ENCODE results near the gene NABP1. TPM values are rescaled to one million over a fixed set of nuclear protein-coding genes. Genes with fewer than 3 reads are reported as not detected.

The NABP1 gene, protein sequence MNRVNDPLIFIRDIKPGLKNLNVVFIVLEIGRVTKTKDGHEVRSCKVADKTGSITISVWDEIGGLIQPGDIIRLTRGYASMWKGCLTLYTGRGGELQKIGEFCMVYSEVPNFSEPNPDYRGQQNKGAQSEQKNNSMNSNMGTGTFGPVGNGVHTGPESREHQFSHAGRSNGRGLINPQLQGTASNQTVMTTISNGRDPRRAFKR
- total RNA-seq (10 to 100 TPM; 44.9 to 48.2 TPM), polyA plus RNA-seq (13.9 TPM)

DNA sequence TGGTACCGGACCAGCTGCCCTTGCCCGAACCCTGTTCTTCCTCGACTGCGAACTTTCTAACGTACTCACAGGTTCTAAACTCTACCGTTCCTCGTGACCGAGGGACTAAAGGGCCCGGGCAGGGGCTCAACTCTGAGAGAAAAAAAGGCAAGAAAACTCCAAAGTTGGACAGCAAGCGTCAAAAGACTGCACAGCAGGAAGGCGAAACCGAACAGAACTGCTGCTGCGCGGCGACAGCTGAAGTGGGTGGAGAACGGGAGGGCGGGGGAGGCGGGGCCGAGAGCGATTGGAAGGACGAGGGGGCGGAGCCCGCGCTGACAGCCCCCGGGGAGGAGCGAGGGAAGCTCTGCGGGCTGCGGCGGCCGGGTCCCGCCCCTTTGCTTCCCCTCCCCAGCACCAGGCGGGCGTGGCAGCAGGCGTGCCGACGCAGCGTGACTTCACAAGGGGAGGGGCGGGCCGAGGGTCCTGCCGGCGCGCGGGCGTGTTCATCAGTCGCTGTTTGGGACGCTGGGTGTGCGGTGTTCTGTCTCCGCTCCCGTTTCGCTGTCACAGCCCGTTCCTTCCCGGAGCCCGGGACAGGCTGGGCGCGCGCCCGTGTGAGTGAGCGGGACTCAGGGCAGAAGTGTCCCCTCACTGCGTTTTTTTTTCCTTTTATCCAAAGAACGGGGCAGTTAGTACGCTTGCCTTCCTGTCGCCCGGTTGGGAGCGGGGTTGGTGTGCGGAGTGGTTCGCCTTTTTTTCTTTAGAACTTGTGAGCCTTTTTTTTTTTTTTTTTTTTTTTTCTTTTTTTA, at the start of gene NABP1:
TSS of gene NABP1 (plus strand) at position 491 of the 791 bp plus-strand sequence. CDS start 479 bp downstream, outside the sequence.
- Mint-ChIP-seq H3K27me3 (no peaks in the 10 kb centered on the region), H3K4me1 (peaks cover 61 to 72% (median 71%) of the 10 kb centered on the region in 3 donors), H3K27ac (peak within 1 kb of the TSS; percentile 98 to 100 (median 99)), H3K4me3 (peak within 1 kb of the TSS; percentile 89 to 99 (median 98)), H3K9me3 (peaks cover 0 to under 1% (median 0%) of the 10 kb centered on the region in 5 donors), H3K36me3 (peaks cover 4 to 31% (median 11%) of the 10 kb centered on the region in 3 donors)
- Histone ChIP-seq H3K27me3 (ENCODE audit: insufficient read depth, low read length, poor library complexity, severe bottlenecking) (no peaks in the 10 kb centered on the region), H3K4me1 (ENCODE audit: insufficient read depth, low read length) (peaks cover 71% of the 10 kb centered on the region), H3K36me3 (ENCODE audit: insufficient read depth, low read length) (peaks cover 9% of the 10 kb centered on the region), H3K27ac (ENCODE audit: low read depth, low read length) (peak within 1 kb of the TSS; percentile 100), H3K4me3 (ENCODE audit: low read length) (peak within 1 kb of the TSS; percentile 98), H3K9me3 (ENCODE audit: low read length) (no peaks in the 10 kb centered on the region)
- ChIA-PET POLR2A (interaction anchor here (0.7 to 3.6 kb wide), 16 partner anchors 15 to 796 kb away, joined by 3 to 48 read pairs (median 5); no protein-coding TSS in a partner anchor), CTCF (interaction anchor here (0.5 to 1.2 kb wide), 7 partner anchors 14 to 150 kb away, joined by 3 to 5 read pairs (median 3); no protein-coding TSS in a partner anchor)
- peak; percentile 98 to 99 (median 99) for DNase-seq

DNA sequence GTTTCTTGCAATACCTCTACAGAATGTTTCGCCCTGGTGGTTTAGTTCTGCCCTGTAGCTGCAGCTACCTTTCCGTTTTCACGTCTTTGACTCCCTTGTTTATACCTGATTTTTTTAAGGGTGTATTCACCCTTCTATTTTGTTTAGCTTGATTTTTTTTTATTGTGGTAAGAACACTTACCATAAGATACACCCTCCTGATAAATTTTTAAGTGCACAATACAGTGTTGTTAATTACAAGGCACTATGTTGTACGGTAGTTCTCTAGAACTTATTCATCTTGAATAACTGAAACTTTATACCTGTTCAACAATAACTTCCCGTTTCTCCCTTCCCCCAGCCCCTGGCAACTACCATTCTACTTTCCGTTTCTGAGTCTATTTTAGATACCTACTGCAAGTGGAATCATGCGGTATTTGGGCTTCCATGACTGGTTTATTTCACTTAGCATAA, 48.9 kb upstream of the NABP1 start:
- H3K4me1 ChIP-seq (ENCODE audit: insufficient read depth, low read length): peaks cover 20% of the 10 kb centered on the region
- no peak overlapping the region for H3K27ac ChIP-seq (ENCODE audit: low read depth, low read length)
- no peak overlapping the region for H3K4me3 ChIP-seq (ENCODE audit: low read length)
- no peaks in the 10 kb centered on the region for H3K9me3 ChIP-seq (ENCODE audit: low read length)
- Mint-ChIP-seq H3K27ac (peak overlapping the region in 4 of 8 donors; percentile 12 to 59 (median 44)), H3K36me3 (peaks cover 0 to 4% (median 0%) of the 10 kb centered on the region in 3 donors), H3K27me3 (no peaks in the 10 kb centered on the region), H3K4me1 (peaks cover 21 to 40% (median 33%) of the 10 kb centered on the region in 3 donors), H3K4me3 (peak overlapping the region; percentile 3 to 46 (median 17)), H3K9me3 (no peaks in the 10 kb centered on the region)
- no peaks in the 10 kb centered on the region for H3K36me3 ChIP-seq (ENCODE audit: insufficient read depth, low read length)
- ChIA-PET POLR2A (interaction anchor here (1.8 kb wide), 1 partner anchor 49 kb away, joined by 5 read pairs; the partner anchor contains the start of gene NABP1), CTCF (interaction anchor here (1.1 kb wide), 1 partner anchor 49 kb away, joined by 3 read pairs; the partner anchor contains the start of gene NABP1)
- H3K27me3 ChIP-seq (ENCODE audit: insufficient read depth, low read length, poor library complexity, severe bottlenecking): no peaks in the 10 kb centered on the region
- no peak for DNase-seq

DNA sequence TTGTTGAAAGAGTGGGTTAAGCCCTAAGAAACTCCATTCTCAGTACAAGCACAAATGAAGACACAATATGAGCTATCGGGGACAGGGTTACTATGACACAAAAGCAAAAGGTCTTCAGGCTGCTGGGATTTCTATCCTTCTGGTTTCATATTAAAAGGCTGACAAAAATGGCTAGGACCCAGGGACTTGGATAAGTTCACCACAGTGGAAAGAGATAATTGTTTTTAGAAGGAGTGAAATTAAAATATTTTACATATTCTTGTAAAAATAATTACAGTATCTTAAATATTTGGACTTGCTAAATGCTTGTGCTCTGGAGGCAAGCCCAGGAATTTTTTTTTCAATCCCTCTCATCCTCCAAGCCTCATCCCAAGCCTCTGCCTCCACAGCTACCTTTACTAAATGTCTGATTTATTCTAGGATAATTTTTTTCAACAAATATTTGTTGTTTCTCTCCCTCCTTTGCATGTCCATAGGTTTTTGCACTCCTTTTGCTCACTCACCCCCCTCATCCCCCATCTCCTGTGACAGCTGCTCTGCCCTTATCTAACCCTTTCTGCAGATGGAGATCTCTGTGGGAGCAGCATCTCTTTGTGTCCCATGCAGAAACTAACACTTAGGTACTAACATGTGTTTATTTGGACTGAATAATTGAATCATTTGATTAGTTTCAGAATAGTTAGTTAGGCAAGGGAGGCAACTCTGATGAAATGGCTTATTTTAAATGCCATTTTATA, 47.8 kb upstream of the NABP1 start:
- Mint-ChIP-seq H3K27me3 (no peaks in the 10 kb centered on the region), H3K4me1 (peaks cover 12 to 29% (median 23%) of the 10 kb centered on the region in 3 donors), H3K36me3 (peaks cover 0 to 4% (median 0%) of the 10 kb centered on the region in 3 donors), H3K9me3 (no peaks in the 10 kb centered on the region), H3K27ac (no peak overlapping the region), H3K4me3 (no peak overlapping the region)
- peak overlapping the region; percentile 10 for H3K27ac ChIP-seq (ENCODE audit: low read depth, low read length)
- peaks cover 9% of the 10 kb centered on the region for H3K4me1 ChIP-seq (ENCODE audit: insufficient read depth, low read length)
- no peaks in the 10 kb centered on the region for H3K27me3 ChIP-seq (ENCODE audit: insufficient read depth, low read length, poor library complexity, severe bottlenecking)
- H3K36me3 ChIP-seq (ENCODE audit: insufficient read depth, low read length): no peaks in the 10 kb centered on the region
- ChIA-PET POLR2A (no interaction called here), CTCF (interaction anchor here (1.0 to 1.5 kb wide), 2 partner anchors 15 to 59 kb away, joined by 3 read pairs; no protein-coding TSS in a partner anchor)
- DNase-seq: no peak
- H3K4me3 ChIP-seq (ENCODE audit: low read length): no peak overlapping the region
- H3K9me3 ChIP-seq (ENCODE audit: low read length): no peaks in the 10 kb centered on the region

DNA sequence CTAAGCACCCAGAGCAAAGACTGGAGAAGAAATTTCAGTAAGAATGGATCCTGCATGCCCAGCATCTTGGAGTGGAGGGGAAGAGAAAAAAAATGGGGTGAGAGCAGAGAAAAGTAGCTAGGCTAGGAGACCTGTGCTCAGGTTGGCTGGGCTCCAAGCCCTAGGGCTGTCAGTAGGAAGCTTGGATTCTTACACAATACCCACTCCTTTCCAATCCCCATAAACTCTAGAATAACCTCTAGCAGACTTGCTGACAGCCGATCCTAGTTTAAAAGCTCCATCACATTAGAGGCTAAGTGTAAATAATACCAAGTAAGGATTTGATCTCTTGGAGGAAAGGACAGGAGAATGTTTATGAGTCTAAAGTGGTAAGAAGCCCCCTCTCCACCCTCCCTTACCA, 46.2 kb upstream of the NABP1 start:
- Histone ChIP-seq H3K4me1 (ENCODE audit: insufficient read depth, low read length) (peaks cover 8% of the 10 kb centered on the region), H3K9me3 (ENCODE audit: low read length) (no peaks in the 10 kb centered on the region), H3K4me3 (ENCODE audit: low read length) (no peak overlapping the region), H3K27ac (ENCODE audit: low read depth, low read length) (no peak overlapping the region), H3K36me3 (ENCODE audit: insufficient read depth, low read length) (no peaks in the 10 kb centered on the region), H3K27me3 (ENCODE audit: insufficient read depth, low read length, poor library complexity, severe bottlenecking) (no peaks in the 10 kb centered on the region)
- H3K27me3 Mint-ChIP-seq: no peaks in the 10 kb centered on the region
- ChIA-PET POLR2A (interaction anchor here (0.6 to 1.0 kb wide), 2 partner anchors 9 to 45 kb away, joined by 3 to 5 read pairs; no protein-coding TSS in a partner anchor), CTCF (no interaction called here)
- no peak overlapping the region for H3K4me3 Mint-ChIP-seq
- no peak for DNase-seq
- H3K27ac Mint-ChIP-seq: peak overlapping the region in 1 of 8 donors; percentile 85
- peaks cover 15 to 28% (median 27%) of the 10 kb centered on the region in 3 donors for H3K4me1 Mint-ChIP-seq
- H3K36me3 Mint-ChIP-seq: no peaks in the 10 kb centered on the region
- no peaks in the 10 kb centered on the region for H3K9me3 Mint-ChIP-seq

DNA sequence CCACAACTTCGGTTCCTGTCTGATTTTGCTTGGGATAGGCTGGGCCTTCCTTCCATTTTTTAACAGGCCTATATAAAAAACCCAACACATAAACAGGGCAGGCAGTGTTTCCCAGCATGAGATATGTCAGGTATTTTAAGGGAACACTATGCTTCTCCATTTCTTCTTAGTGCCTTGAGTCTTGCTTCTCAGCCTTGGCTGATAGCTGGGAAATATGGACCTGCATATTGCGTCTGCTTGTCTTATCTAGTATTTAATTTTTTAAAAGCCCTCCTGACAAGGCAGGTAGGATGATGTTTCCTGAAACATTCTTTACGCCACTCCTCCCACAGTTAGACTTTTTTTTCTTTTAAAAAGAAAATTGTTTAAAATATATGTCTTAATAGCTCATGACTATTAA, 45.5 kb upstream of the NABP1 start:
- DNase-seq: no peak

DNA sequence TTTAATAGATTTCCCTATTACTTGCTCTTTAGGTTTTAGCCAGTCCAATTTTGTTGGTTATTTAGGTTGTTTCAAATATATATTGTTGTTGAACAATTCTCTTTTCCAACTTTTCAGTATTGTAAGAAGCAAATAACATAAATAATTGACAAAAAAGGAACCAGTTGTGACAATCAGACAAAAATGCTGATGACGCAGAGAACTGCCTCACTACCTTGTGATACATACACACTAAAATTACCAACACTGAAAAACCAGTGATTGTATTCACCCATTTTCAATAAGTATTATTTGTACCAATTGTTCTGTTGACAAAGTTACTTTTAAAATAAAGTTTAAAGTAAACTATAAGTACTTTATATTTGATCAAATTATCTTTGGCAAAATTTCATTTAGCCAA, 43.1 kb upstream of the NABP1 start:
- CTCF ChIA-PET: no interaction called here
- H3K27me3 ChIP-seq (ENCODE audit: insufficient read depth, low read length, poor library complexity, severe bottlenecking): no peaks in the 10 kb centered on the region
- POLR2A ChIA-PET: no interaction called here
- DNase-seq: no peak
- Mint-ChIP-seq H3K4me3 (no peak overlapping the region), H3K27ac (no peak overlapping the region), H3K36me3 (no peaks in the 10 kb centered on the region), H3K4me1 (peaks cover 29 to 44% (median 34%) of the 10 kb centered on the region in 3 donors), H3K9me3 (no peaks in the 10 kb centered on the region), H3K27me3 (no peaks in the 10 kb centered on the region)
- no peaks in the 10 kb centered on the region for H3K36me3 ChIP-seq (ENCODE audit: insufficient read depth, low read length)
- H3K9me3 ChIP-seq (ENCODE audit: low read length): no peaks in the 10 kb centered on the region
- H3K4me1 ChIP-seq (ENCODE audit: insufficient read depth, low read length): peaks cover 35% of the 10 kb centered on the region
- H3K27ac ChIP-seq (ENCODE audit: low read depth, low read length): no peak overlapping the region
- no peak overlapping the region for H3K4me3 ChIP-seq (ENCODE audit: low read length)

More for the DNA sequence above, 45.5 kb upstream of the NABP1 start:
- H3K4me1 ChIP-seq (ENCODE audit: insufficient read depth, low read length): peaks cover 14% of the 10 kb centered on the region
- H3K27ac ChIP-seq (ENCODE audit: low read depth, low read length): no peak overlapping the region
- H3K4me3 Mint-ChIP-seq: no peak overlapping the region
- no peaks in the 10 kb centered on the region for H3K36me3 ChIP-seq (ENCODE audit: insufficient read depth, low read length)
- H3K4me3 ChIP-seq (ENCODE audit: low read length): no peak overlapping the region
- no peaks in the 10 kb centered on the region for H3K27me3 Mint-ChIP-seq
- no peak overlapping the region for H3K27ac Mint-ChIP-seq
- no peaks in the 10 kb centered on the region for H3K9me3 Mint-ChIP-seq
- peaks cover 21 to 35% (median 34%) of the 10 kb centered on the region in 3 donors for H3K4me1 Mint-ChIP-seq
- no peaks in the 10 kb centered on the region for H3K36me3 Mint-ChIP-seq
- POLR2A ChIA-PET: interaction anchor here (0.6 kb wide), 1 partner anchor 8 kb away, joined by 3 read pairs; no protein-coding TSS in a partner anchor
- no peaks in the 10 kb centered on the region for H3K27me3 ChIP-seq (ENCODE audit: insufficient read depth, low read length, poor library complexity, severe bottlenecking)
- CTCF ChIA-PET: no interaction called here
- no peaks in the 10 kb centered on the region for H3K9me3 ChIP-seq (ENCODE audit: low read length)

DNA sequence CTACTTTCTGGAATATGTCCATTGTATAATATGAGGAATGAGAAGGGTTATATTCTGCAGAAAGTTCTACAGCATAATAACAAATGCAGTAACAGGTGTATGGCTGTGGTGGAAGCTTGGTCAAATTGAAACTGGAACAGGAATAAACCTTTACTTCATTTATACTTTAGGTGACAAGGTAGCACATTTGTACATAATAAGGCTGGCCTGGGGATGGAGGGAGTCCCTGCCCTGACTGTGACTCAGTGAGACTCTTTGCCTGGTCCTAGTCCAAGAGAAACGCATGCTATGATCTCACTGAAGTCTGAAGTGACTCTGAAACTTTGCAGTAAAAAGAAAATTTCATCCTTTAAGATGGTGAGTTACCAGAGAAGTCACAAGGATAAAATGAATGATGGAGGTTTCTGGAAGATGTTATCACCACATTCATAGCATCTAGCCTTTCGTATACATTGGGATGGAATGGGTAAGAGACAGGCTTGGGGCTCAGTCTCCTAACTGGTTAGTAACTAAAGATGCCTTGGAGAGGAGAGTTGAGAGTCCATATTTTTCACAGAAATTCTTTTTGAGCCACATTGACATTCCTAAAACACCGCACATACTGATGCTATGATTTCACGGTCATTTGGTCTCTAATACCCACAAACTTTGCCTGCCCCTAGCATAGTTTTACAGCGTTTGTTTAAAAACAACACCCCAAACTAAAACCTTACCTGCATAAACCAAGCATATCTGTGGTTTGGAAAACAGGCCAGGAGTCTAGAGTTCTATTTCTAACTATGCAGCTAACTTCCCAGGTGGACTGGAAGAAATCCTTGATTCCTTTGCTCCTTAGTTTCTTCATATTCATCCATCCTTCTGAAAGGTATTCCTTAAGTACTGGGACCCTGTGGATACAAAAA, 42.4 kb upstream of the NABP1 start:
- Histone ChIP-seq H3K4me1 (ENCODE audit: insufficient read depth, low read length) (peaks cover 38% of the 10 kb centered on the region), H3K36me3 (ENCODE audit: insufficient read depth, low read length) (no peaks in the 10 kb centered on the region), H3K27me3 (ENCODE audit: insufficient read depth, low read length, poor library complexity, severe bottlenecking) (no peaks in the 10 kb centered on the region), H3K4me3 (ENCODE audit: low read length) (no peak overlapping the region), H3K27ac (ENCODE audit: low read depth, low read length) (no peak overlapping the region), H3K9me3 (ENCODE audit: low read length) (no peaks in the 10 kb centered on the region)
- H3K27me3 Mint-ChIP-seq: no peaks in the 10 kb centered on the region
- DNase-seq: no peak
- POLR2A ChIA-PET: interaction anchor here (0.6 kb wide), 1 partner anchor 42 kb away, joined by 3 read pairs; the partner anchor contains the start of gene NABP1
- H3K27ac Mint-ChIP-seq: peak overlapping the region in 1 of 8 donors; percentile 5
- H3K9me3 Mint-ChIP-seq: no peaks in the 10 kb centered on the region
- peaks cover 37 to 52% (median 38%) of the 10 kb centered on the region in 3 donors for H3K4me1 Mint-ChIP-seq
- CTCF ChIA-PET: no interaction called here
- no peak overlapping the region for H3K4me3 Mint-ChIP-seq
- no peaks in the 10 kb centered on the region for H3K36me3 Mint-ChIP-seq
